Fibroblast of lung (primary cell): ENCODE results near the gene PIGX.

Experiments
- CTCF ChIP-seq, 2 donors: IDR thresholded peaks in 1 of 2; conservative IDR thresholded peaks in 1 of 2; 1 replicate in 1 of 2; 2 replicates in 1 of 2; pipeline ENCODE4 v1.5.1; 2011 to 2012; ENCODE audit warnings: low read length in 2 of 2, control low read depth in 1 of 2, inconsistent platforms in 1 of 2, low read depth in 1 of 2, mild to moderate bottlenecking in 1 of 2
- EZH2 ChIP-seq: IDR thresholded peaks from 2 replicates; pipeline ENCODE4 v1.5.1; 2012; ENCODE audit warnings: low read length, control low read depth, mild to moderate bottlenecking; ENCODE audit errors: missing control alignments

- TF ChIP-seq EZH2 (no peak), CTCF (conservative IDR thresholded peaks at IDR 0.05 in 1 of 2, IDR thresholded peaks at IDR 0.05 in 1 of 2; ENCODE audit: low read depth in 1 of 2, low read length in 2 of 2) (no peak)
Measured at GRCh38 chr3:196778755-196779154, 66.6 kb downstream of the PIGX start.
